ENCODE results near the gene KLHDC4. TPM values are rescaled to one million over a fixed set of nuclear protein-coding genes. Genes with fewer than 3 reads are reported as not detected.
"Not testable (repeated sequence)": the region's sequence is repeated elsewhere in the genome, so short reads cannot be mapped to it uniquely, and the experiment has no call there.

KLHDC4 gene
- total RNA-seq, 1 donor from 2014 or later, result 11.7 TPM

DNA sequence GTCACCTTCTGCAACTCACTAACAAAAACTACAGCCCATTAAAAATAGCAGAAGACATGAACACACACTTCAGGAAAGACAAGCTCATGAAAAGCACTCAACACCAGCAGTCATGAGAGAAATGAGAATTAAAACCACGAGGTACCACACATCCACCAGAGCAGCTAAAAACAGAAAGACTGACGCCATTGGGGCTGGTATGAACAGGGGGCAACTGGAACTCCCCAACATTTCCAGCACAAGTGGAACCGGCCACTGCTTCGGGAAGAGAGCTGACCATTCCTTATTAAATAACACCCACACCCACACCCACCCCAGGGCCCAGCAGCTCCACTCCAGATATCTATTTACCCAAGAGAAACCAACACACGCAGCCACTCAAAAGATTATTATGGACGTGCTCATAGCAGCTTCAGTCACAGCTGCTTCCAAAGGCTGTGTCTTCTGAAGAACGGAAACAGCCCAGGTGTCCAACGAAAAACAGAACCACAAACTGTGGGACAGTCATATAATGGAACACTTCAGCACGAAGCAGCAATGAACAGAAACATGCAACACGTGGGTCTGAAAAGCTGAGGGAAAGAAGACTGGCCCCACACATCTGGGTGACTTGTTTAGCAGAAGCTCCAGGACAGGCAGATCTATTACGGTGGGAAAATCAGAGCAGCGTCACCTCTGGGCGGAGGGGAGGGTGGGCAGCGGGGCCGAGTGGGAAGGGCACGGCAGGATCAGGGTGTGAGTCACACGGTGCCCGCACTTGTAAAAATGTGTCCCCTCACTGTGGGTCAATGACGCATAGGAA lies 41.1 kb downstream of the KLHDC4 start:
- Histone ChIP-seq H3K4me1 (peaks cover 21% of the 10 kb centered on the region), H3K9me3 (replicated peaks) (no peaks in the 10 kb centered on the region), H3K4me3 (no peak overlapping the region), H3K27ac (replicated peaks) (no peak overlapping the region), H3K27me3 (ENCODE audit: low read depth) (no peaks in the 10 kb centered on the region), H3K36me3 (peaks cover 34% of the 10 kb centered on the region)
- no peak for DNase-seq
- no peak for TF ChIP-seq CTCF (IDR thresholded peaks at IDR 0.05; ENCODE audit: borderline replicate concordance)
- intact Hi-C loops (cut with micrococcal nuclease), result no loop called here

- DNase-seq, result peak; percentile 57
- Histone ChIP-seq H3K4me1 (peaks cover 15% of the 10 kb centered on the region), H3K36me3 (peaks cover 25% of the 10 kb centered on the region), H3K27me3 (ENCODE audit: low read depth) (no peaks in the 10 kb centered on the region), H3K9me3 (replicated peaks) (no peaks in the 10 kb centered on the region), H3K4me3 (no peak overlapping the region), H3K27ac (replicated peaks) (no peak overlapping the region)
- intact Hi-C loops (cut with micrococcal nuclease), result no loop called here
- TF ChIP-seq CTCF (IDR thresholded peaks at IDR 0.05; ENCODE audit: borderline replicate concordance), result no peak
Observed at GRCh38 chr16:87723226-87723623, 42.6 kb downstream of the KLHDC4 start.

DNA sequence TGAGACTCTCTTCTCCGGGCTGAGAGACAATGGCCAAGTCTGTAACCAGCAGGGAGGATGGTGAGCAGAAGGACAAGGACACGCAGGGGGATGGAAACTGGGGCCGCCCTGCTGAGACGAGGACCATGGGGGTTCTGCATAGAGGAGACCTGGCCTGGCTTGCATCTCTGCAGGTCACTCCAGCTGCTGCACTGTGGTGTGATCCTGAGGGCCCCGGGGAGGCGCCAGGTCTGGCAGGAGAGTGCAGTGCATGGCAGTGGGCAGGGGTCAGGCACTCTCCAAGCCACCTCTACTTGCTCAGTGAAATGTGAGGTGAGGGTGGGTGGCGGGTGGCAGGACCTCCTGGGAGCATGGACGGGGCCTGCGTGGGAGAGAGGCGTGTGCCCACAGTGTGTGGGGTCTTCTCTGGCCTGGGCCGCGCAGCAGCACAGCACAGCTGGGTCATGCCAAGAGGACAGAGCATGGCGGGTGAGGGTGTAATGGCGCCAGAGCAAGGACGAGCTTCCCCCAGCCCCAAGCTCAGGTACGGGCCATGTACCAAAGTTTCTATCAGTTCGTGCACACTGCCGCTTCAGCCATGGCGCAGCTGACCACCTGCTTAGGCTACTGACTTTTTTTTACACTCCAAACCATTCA lies 43.1 kb downstream of the KLHDC4 start:
- Histone ChIP-seq H3K4me3 (no peak overlapping the region), H3K4me1 (peaks cover 15% of the 10 kb centered on the region), H3K9me3 (replicated peaks) (no peaks in the 10 kb centered on the region), H3K27ac (replicated peaks) (no peak overlapping the region), H3K27me3 (ENCODE audit: low read depth) (no peaks in the 10 kb centered on the region), H3K36me3 (peaks cover 20% of the 10 kb centered on the region)
- TF ChIP-seq CTCF (IDR thresholded peaks at IDR 0.05; ENCODE audit: borderline replicate concordance), result no peak
- no peak for DNase-seq
- intact Hi-C loops (cut with micrococcal nuclease), result no loop called here

DNA sequence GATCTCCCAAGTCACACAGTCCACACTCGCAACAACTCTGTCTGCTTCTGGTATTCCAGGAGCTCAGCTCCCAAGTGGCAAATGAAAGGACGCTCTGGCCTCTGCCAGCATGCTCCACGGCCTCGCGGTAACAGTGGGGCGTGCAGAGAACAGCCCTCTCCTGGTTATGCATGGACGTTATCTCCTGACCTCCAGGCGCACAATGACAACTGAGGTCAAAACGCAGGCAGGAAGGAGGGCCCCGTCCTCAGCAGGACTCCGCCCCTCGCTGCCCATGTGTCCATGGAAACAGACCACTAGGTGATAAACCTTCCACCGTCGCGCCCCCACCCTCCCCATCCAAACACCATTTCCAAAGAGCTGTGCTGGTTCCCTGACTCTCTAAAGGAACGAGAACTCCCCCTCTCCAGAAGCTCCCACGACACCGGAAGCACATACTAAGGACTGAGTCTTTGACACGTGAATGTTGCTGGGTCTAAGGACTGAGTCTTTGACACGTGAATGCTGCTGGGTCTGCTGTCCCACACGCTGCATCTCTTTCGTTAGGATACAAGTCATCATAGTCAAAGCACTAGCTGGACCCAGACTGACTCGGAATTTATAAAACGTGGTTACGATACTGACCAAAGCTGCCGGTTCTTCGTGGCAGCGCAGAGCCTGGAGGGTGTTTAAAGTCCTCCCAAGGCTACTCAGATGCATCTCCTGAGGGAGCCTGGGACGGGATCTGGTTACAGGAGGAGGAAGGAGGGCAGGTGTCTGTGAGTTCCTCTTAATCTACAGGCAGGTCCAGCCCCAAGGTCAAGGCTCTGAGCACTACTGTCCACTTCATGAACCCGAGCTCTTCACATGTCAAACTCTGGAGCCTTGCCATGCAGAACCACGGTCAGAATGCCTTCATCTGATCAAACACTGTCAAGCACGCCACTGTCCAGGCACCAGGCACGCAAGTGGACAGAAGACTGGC lies 43.9 kb downstream of the KLHDC4 start:
- Histone ChIP-seq H3K27ac (replicated peaks) (no peak overlapping the region), H3K4me3 (no peak overlapping the region), H3K9me3 (replicated peaks) (no peaks in the 10 kb centered on the region), H3K36me3 (peaks cover 12% of the 10 kb centered on the region), H3K4me1 (peaks cover 15% of the 10 kb centered on the region), H3K27me3 (ENCODE audit: low read depth) (no peaks in the 10 kb centered on the region)
- no peak for DNase-seq
- intact Hi-C loops (cut with micrococcal nuclease), result no loop called here
- no peak for TF ChIP-seq CTCF (IDR thresholded peaks at IDR 0.05; ENCODE audit: borderline replicate concordance)

- peaks cover 15% of the 10 kb centered on the region for H3K4me1 ChIP-seq
- no peak overlapping the region for H3K27ac ChIP-seq (replicated peaks)
- intact Hi-C loops (cut with micrococcal nuclease), result no loop called here
- no peaks in the 10 kb centered on the region for H3K9me3 ChIP-seq (replicated peaks)
- no peak for DNase-seq
- no peak for TF ChIP-seq CTCF (IDR thresholded peaks at IDR 0.05; ENCODE audit: borderline replicate concordance)
- H3K27me3 ChIP-seq (ENCODE audit: low read depth), result no peaks in the 10 kb centered on the region
- H3K36me3 ChIP-seq, result peaks cover 24% of the 10 kb centered on the region
- H3K4me3 ChIP-seq, result no peak overlapping the region
Observed at GRCh38 chr16:87720446-87720845, 45.3 kb downstream of the KLHDC4 start.

GRCh38 chr16:87718831-87719230 lies 47.0 kb downstream of the KLHDC4 start:
- H3K36me3 ChIP-seq, result peaks cover 31% of the 10 kb centered on the region
- intact Hi-C loops (cut with micrococcal nuclease); DNase-seq; H3K9me3 ChIP-seq (replicated peaks); H3K27ac ChIP-seq (replicated peaks); H3K27me3 ChIP-seq (ENCODE audit: low read depth); H3K4me3 ChIP-seq: not testable (repeated sequence)
- peaks cover 13% of the 10 kb centered on the region for H3K4me1 ChIP-seq

Data from left ventricle myocardium inferior (tissue), 1 donor.